HG02678 (cell line): ENCODE measurements around the gene SMAP1.

Experiments
- ATAC-seq: cut with Tn5 transposase; IDR thresholded peaks from one replicate; pipeline ENCODE4 v1.9.1; 2021; ENCODE audit warnings: mild to moderate bottlenecking, moderate library complexity; ENCODE audit not compliant: unreplicated experiment

SMAP1 gene

GRCh38 chr6:70839286-70840266 lies 171.9 kb downstream of the SMAP1 start:
- no peak for ATAC-seq

DNA sequence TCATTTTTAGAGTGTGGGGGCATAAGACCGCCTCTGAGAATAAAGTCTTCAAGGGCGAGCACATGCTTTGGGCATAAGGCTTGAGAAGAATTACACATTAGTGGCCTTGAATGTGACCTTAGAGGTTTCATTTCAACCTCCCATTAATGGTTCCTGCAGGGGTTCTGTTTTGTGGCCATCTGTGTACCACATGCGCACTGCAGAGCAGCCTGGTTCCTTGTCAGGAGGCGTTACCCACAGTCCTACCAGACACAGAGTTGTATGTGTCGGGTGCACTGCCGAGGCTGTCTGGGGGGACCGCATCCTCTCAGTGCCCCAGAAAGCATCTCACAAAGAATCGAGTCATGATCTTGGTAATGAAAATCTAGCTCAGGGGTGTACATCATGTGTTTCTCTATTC lies 173.4 kb downstream of the SMAP1 start:
- no peak for ATAC-seq

GRCh38 chr6:70842541-70842940 lies 174.9 kb downstream of the SMAP1 start:
- no peak for ATAC-seq

DNA sequence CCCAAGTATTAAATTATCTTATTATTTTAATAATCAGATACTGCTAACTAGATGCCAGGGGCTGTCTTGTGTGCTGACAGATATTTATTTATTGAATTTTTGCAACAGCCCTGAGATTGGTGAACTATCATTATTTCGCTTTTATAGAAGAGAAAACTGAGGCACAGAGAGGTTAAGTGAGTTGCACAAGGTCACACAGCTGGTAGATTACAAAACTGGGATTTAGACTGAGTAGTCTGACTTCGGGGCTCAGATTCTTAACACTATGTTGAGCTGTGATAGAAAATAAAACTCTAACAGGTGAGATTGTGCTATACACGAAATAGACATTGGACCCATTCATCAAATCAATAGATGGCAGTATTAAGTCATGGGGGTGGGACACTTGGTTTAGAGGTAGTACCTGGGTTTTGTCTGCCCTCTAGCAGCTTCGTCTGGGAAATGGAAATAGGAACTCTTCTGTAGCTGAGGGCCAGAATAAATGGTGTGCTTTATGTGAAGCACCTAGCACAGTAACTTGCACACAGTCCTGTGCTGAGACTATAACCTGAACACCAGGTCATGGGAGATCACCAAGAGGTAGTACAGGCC lies 175.7 kb downstream of the SMAP1 start:
- ATAC-seq: no peak

- ATAC-seq: no peak
These were observed 176.6 kb downstream of the SMAP1 start for GRCh38 chr6:70844301-70844700.

DNA sequence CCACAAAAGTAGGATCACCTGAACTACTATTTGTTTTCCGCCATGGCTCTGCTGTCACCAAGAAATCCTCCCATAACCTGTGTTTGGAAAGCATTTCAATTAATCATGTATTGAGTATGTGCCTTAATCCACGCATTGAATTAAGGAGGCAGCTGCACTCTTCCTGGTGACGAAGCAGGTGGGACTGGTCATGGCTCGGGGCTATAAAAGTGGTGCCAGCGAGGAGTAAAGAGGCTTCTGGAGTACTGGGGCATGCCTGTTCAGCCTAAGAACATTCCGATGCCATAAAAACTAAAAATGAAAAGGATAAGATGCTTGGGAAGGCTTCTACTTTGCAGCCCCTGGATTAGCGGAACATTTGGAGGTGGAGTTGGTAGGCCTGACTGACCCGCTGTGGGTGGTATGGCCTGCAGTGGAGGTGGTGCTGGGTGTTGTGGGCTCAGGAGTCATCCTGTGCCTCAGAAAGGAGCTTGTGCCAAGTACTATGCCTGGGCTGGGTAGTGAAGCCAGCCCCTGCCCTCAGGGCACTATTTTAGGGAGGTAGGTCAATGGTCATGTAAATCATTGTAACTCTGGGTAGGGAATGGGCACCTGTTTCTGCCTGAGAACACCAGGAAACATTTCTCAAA lies 178.6 kb downstream of the SMAP1 start:
- no peak for ATAC-seq

- no peak for ATAC-seq
These were observed 179.7 kb downstream of the SMAP1 start for GRCh38 chr6:70847106-70848084.

DNA sequence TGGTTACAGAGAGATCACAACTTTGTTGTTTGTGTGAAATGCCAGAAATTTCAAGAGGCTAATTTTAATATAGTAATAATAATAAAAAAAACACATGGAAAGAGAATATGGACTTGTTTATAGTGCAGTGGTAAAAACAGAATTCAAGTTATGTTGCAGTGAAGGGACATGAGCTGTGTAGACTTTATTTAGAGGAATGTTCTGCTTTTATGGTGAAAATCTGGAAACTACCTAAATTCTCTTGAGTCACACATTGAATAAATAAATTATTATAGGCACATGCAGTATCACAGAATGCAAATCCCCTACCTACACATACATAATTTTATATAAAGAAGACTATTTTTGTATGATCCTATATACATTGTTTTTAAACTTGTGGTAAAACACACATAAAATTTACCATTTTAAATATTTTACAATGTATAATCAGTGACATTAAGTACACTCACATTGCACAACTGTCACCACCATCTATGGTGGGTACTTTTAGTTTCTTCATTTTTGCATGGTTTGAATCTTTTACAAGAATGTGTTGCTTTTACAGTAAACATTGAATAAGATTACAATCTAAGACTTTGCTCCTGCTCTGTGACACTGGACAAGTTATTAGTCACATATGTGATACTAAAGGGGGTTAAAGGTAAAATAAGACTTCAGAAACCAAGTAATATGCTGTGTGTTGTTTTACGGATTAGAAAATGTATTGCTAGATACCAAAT lies 181.8 kb downstream of the SMAP1 start:
- no peak for ATAC-seq

DNA sequence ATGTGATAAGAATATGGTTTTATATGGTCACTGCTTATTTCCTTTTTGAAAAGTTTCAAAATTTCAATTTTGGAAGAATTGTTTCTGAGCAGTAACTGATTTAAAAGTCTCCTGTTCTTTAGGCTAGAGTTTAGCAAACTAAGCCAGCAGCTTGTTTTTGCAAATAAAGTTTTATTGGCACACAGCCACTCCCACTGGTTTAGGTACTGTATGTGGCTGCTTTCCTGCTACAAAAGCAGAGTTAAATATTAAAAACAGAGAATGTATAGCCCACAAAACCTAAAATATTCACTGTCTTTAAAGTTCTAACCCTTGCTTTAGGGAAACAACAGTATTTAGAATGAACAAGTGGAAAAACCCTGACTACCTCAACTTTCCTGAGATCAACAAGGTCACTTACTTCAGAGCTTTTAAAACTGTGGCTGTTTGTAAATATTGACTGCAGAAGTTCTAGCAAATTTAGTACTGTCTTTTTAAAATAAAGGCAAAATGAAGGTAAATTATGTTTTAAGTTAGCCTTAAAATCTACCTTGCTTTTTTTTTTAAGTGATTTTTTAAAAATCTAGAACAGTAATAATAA lies 185.1 kb downstream of the SMAP1 start:
- no peak for ATAC-seq

GRCh38 chr6:70857387-70858077 lies 189.8 kb downstream of the SMAP1 start:
- peak; percentile 100 for ATAC-seq

DNA sequence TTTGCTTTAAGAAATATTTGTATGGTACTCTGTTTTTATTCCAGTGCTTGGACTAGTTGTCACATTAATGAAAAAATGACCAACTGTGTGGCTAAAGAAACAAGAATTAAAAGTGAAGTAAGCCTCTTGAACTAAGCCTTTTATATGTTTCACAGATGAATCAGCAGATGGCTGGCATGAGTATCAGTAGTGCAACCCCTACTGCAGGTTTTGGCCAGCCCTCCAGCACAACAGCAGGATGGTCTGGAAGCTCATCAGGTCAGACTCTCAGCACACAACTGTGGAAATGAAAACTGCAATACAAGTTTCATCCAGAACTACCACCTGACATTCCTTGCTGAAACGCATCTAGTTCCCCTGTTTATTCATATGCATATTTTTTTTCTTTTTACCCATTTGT lies 192.4 kb downstream of the SMAP1 start:
- no peak for ATAC-seq

- no peak for ATAC-seq
These were observed 193.2 kb downstream of the SMAP1 start for GRCh38 chr6:70860920-70861319.

DNA sequence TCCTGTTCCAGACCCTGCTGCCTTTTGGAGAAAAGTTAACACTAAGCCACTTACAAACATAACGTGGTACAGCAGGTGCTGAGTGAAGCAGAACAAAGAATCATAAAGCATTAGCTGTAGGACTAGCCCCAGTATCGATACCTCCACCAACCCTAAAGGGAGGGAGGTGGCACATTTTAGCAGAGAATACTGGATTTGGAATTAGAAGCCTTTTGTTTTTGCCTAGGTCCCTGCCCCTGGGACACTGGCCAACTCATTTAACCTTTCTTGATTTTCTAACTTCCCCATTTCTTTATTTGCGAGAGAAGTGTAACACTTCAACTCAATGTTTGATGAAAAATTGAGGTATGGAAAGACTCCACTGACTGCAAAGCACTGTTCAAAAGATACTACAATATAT lies 195.7 kb downstream of the SMAP1 start:
- no peak for ATAC-seq

GRCh38 chr6:70864401-70864800 lies 196.7 kb downstream of the SMAP1 start:
- ATAC-seq: no peak

- ATAC-seq: no peak
These were observed 204.8 kb downstream of the SMAP1 start for GRCh38 chr6:70872469-70872868.

DNA sequence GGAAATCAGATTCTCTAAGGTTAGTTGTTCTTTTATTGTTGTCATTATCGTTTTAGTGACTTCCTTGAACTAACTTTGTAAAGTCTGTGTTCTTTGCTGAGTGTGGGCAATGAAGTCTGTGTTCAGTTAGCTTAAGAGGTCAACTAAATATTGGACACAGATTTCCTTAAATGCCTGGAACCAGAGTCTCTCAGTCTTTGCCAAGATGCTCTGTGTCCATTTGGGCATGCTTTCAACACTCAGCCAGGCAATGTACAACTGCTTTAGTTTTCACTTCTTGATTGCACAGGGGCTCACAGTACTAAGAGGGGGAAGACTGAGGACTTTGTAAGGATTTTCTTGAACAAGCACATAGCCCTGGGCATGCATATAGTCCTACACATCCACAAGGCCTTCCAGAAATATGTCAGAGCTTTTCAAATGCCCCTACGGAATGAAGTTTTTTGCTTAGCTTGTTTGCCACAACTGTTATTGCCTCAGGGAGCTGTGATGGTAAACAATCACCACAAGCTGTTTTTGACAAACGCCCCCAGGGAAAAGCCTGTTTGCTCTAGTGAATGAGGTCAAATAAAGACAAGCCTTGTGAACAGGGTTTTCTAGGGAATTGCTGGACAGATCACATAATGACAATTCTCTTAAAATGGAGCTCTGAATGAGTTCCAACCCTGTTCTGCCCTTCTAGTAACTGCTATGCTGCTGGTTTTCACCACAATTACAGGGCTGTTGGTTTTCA lies 206.7 kb downstream of the SMAP1 start:
- no peak for ATAC-seq

- ATAC-seq: no peak
These were observed 211.8 kb downstream of the SMAP1 start for GRCh38 chr6:70879496-70879895.
